B cell (primary cell): ENCODE results near the gene ZFC3H1. TPM values are rescaled to one million over a fixed set of nuclear protein-coding genes. Genes with fewer than 3 reads are reported as not detected.

Experiments used
- ATAC-seq: fragments of 200-7000 bp; cut with Tn5 transposase; one replicate; pipeline ENCODE4 v1.10.0; 2021; ENCODE audit warnings: low read depth, mild to moderate bottlenecking, moderate number of reproducible peaks, moderate library complexity
- CTCF ChIA-PET: fragments of 350-600 bp; sonication (Branson Sonifier 250); formaldehyde crosslinking; loops from one replicate; lab custom pipeline; 2021; ENCODE audit warnings: antibody characterized with exemption, inconsistent platforms; lab: Charles Lee
- POLR2A ChIA-PET: fragments of 350-600 bp; sonication (Branson Sonifier 250); formaldehyde crosslinking; loops from one replicate; lab custom pipeline; 2021; ENCODE audit warnings: antibody characterized with exemption; lab: Charles Lee
- DNase-seq: peaks from one replicate; pipeline ENCODE4 v3.0.0; 2013
- H2AFZ ChIP-seq: 2 replicates; pipeline ENCODE4 v1.6.1; 2012; ENCODE audit warnings: mild to moderate bottlenecking, low read depth, low read length; ENCODE audit not compliant: insufficient read depth, poor library complexity, severe bottlenecking
- H3K27ac ChIP-seq, 2 donors: 1 replicate in 1 of 2; 2 replicates in 1 of 2; pipeline ENCODE4 v1.5.1; 2012 to 2013; ENCODE audit warnings: low read length in 2 of 2, mild to moderate bottlenecking in 2 of 2, moderate library complexity in 1 of 2
- H3K27me3 ChIP-seq, 4 experiments: fragments of 200-600 bp in 1 of 4; sonication (generic) in 1 of 4; replicated peaks in 1 of 4; 1 replicate in 2 of 4; 2 replicates in 2 of 4; pipeline versions ENCODE4 v1.6.1 to v1.7.0; 2013 to 2016; ENCODE audit warnings: low read length in 3 of 4, mild to moderate bottlenecking in 2 of 4, mixed read lengths in 1 of 4, moderate library complexity in 1 of 4; ENCODE audit not compliant: insufficient read depth in 4 of 4, control insufficient read depth in 3 of 4; ENCODE audit errors: control extremely low read depth in 1 of 4
- H3K36me3 ChIP-seq, 2 experiments: replicated peaks in 1 of 2; 1 replicate in 1 of 2; 2 replicates in 1 of 2; pipeline versions ENCODE4 v1.6.1 to v1.7.1; 2013; ENCODE audit warnings: low read length in 1 of 2; ENCODE audit not compliant: insufficient read depth in 2 of 2, control insufficient read depth in 1 of 2; ENCODE audit errors: control extremely low read depth in 1 of 2, extremely low read depth in 1 of 2
- H3K4me1 ChIP-seq, 2 donors: fragments of 200-600 bp in 1 of 2; sonication (generic) in 1 of 2; 1 replicate in 1 of 2; 2 replicates in 1 of 2; pipeline versions ENCODE4 v1.5.1 to v1.6.1; 2013 to 2017; ENCODE audit warnings: low read length in 2 of 2; ENCODE audit not compliant: control insufficient read depth in 2 of 2, insufficient read depth in 2 of 2
- H3K4me2 ChIP-seq: replicated peaks from 2 replicates; pipeline ENCODE3; 2012; ENCODE audit warnings: mild to moderate bottlenecking, low read depth, low read length; ENCODE audit not compliant: poor library complexity, severe bottlenecking
- H3K4me3 ChIP-seq, 5 experiments: fragments of 200-600 bp in 1 of 5; sonication (generic) in 1 of 5; 1 replicate in 3 of 5; 2 replicates in 2 of 5; pipeline versions ENCODE4 v1.5.1 to v1.7.0; 2011 to 2016; ENCODE audit warnings: low read length in 4 of 5, mild to moderate bottlenecking in 4 of 5, low read depth in 2 of 5, control low read depth in 1 of 5, moderate library complexity in 1 of 5; ENCODE audit not compliant: insufficient read depth in 1 of 5; ENCODE audit errors: control extremely low read depth in 1 of 5, extremely low read depth in 1 of 5
- H3K79me2 ChIP-seq: fragments of 200-600 bp; sonication (generic); one replicate; pipeline ENCODE4 v1.6.0; 2016; ENCODE audit warnings: low read length; ENCODE audit not compliant: control insufficient read depth, insufficient read depth
- H3K9ac ChIP-seq: fragments of 200-600 bp; sonication (generic); 2 replicates; pipeline ENCODE4 v1.6.1; 2017; ENCODE audit warnings: mild to moderate bottlenecking, low read length, moderate library complexity
- H3K9me3 ChIP-seq, 3 donors: one replicate each; pipeline versions ENCODE4 v1.6.1 to v1.7.1; 2013; ENCODE audit warnings: low read length in 2 of 3; ENCODE audit not compliant: control insufficient read depth in 2 of 3, insufficient read depth in 1 of 3; ENCODE audit errors: control extremely low read depth in 1 of 3
- H4K20me1 ChIP-seq: 2 replicates; pipeline ENCODE4 v1.6.0; 2012; ENCODE audit warnings: mild to moderate bottlenecking, low read length; ENCODE audit not compliant: insufficient read depth, control insufficient read depth, poor library complexity, severe bottlenecking
- H3K27ac Mint-ChIP-seq: one replicate; pipeline ENCODE4 v1.8.0; 2021; ENCODE audit warnings: mixed read lengths
- H3K27me3 Mint-ChIP-seq: one replicate; pipeline ENCODE4 v1.8.0; 2021; ENCODE audit warnings: mixed read lengths
- H3K4me1 Mint-ChIP-seq: one replicate; pipeline ENCODE4 v1.8.0; 2021; ENCODE audit warnings: mixed read lengths
- H3K4me3 Mint-ChIP-seq: one replicate; pipeline ENCODE4 v1.8.0; 2021; ENCODE audit warnings: mixed read lengths
- H3K9me3 Mint-ChIP-seq: one replicate; pipeline ENCODE4 v1.8.0; 2022; ENCODE audit warnings: mixed read lengths; ENCODE audit not compliant: insufficient read depth
- EZH2 ChIP-seq: IDR thresholded peaks from 2 replicates; pipeline ENCODE4 v1.6.1; 2012; ENCODE audit warnings: borderline replicate concordance, low read depth, mild to moderate bottlenecking, moderate library complexity, low read length; ENCODE audit not compliant: insufficient read depth, poor library complexity, severe bottlenecking
- WGBS: methylation state at CpG from one replicate; pipeline ENCODE4 v1.1.5; 2013; ENCODE audit warnings: missing lambda C conversion rate; ENCODE audit not compliant: insufficient coverage; 5-methylcytosine and 5-hydroxymethylcytosine counted together
- intact Hi-C: fragments of 100-400 bp; cut with micrococcal nuclease; formaldehyde crosslinking; loops from one replicate; pipeline ENCODE4 v1.10.0; 2022
- polyA plus RNA-seq: library from polyadenylated mRNA; depleted of rRNA; stranded (reverse); fragments of >200 nt; gene quantifications from 2 replicates; pipeline ENCODE4 v1.2.3, GENCODE V29; 2012
- total RNA-seq, 2 donors: library from RNA; stranded (reverse); fragments of 120-200 nt in 1 of 2; gene quantifications; 1 replicate in 1 of 2; 2 replicates in 1 of 2; pipeline versions ENCODE4 v1.2.3 to v1.2.4, GENCODE V29; 2013 to 2022
- TF ChIP-seq, protein P1 (sequence below): fragments of 200-600 bp; IDR thresholded peaks from one replicate; pipeline ENCODE4 v1.8.0; 2022; ENCODE audit warnings: antibody characterized with exemption, mild to moderate bottlenecking

Gene ZFC3H1
- total and polyA plus RNA-seq, 2 donors (not counting 1 experiment from before 2014, with no cell fraction given): 55.9 to 141 TPM

DNA sequence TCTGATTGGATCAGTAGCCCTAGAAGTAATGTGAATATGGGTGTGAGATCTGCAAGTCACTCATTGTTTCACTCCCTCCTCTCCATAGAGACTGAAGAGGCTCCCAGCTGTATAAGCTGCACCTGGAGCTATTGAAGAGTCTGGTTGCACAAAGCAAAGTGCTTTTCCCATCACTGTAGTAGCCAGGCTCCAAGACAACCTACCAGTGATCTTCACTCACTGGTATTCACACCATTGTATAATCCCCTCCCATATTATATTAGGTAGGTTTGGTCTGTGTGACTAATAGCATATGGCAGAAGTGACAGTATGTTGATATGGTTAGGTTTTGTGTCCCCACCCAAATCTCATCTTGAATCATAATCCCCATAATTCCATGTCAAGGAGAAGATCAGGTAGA, 64.4 kb downstream of the ZFC3H1 start:
- DNase-seq (no peak), ATAC-seq (no peak)
- Histone ChIP-seq H3K27ac (no peak overlapping the region), H3K4me1 (no peaks in the 10 kb centered on the region), H4K20me1 (no peaks in the 10 kb centered on the region), H3K27me3 (peaks cover 0 to 3% (median 0%) of the 10 kb centered on the region in 4 experiments), H3K9ac (no peak overlapping the region), H2AFZ (no peak overlapping the region), H3K4me2 (no peak overlapping the region), H3K36me3 (no peaks in the 10 kb centered on the region), H3K4me3 (no peak overlapping the region), H3K79me2 (no peaks in the 10 kb centered on the region), H3K9me3 (peaks cover 0 to 10% (median 3%) of the 10 kb centered on the region in 3 donors)
- peaks cover 3% of the 10 kb centered on the region for H3K9me3 Mint-ChIP-seq
- H3K27ac Mint-ChIP-seq: no peak overlapping the region
- POLR2A ChIA-PET: no interaction called here
- intact Hi-C loops: no loop called here
- no peak for TF ChIP-seq EZH2
- TF ChIP-seq, protein P1, sequence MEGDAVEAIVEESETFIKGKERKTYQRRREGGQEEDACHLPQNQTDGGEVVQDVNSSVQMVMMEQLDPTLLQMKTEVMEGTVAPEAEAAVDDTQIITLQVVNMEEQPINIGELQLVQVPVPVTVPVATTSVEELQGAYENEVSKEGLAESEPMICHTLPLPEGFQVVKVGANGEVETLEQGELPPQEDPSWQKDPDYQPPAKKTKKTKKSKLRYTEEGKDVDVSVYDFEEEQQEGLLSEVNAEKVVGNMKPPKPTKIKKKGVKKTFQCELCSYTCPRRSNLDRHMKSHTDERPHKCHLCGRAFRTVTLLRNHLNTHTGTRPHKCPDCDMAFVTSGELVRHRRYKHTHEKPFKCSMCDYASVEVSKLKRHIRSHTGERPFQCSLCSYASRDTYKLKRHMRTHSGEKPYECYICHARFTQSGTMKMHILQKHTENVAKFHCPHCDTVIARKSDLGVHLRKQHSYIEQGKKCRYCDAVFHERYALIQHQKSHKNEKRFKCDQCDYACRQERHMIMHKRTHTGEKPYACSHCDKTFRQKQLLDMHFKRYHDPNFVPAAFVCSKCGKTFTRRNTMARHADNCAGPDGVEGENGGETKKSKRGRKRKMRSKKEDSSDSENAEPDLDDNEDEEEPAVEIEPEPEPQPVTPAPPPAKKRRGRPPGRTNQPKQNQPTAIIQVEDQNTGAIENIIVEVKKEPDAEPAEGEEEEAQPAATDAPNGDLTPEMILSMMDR: no peak
- CTCF ChIA-PET: no interaction called here
- H3K4me3 Mint-ChIP-seq: no peak overlapping the region
- peaks cover 19% of the 10 kb centered on the region for H3K27me3 Mint-ChIP-seq
- H3K4me1 Mint-ChIP-seq: no peaks in the 10 kb centered on the region

DNA sequence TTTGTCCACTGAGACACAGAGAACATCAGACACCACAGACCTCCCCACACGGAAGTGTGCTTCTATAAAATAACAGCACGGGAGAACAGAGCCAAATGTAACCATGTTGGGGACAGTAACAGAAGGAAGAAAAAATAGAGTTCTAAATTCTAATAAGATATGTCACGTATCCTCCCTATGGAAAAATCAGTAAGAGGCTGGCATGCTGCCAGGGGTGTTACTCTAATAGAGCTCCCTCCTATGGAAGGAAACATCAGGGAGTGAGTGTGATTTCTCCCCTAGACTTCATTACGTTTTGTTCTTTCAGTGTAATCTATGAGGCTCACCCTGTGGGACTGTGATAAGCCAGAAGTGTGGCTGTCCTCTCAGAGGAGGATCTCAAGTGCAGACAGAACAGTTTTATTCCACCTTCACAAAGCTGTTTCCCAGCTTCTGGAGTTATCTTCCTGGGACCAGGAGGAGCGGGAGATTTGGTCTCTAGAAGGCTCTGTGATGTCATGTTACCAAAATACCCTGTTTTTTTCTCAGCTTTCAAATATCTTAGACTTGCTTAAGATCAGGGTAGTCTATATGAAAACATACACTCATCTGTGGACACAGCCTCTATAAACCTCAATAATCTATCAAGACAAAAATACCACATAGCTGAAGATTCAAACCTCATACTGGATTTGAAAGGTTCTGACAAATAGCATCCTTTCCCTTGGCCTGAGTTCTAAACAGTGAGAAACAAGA, 69.3 kb downstream of the ZFC3H1 start:
- Mint-ChIP-seq H3K27ac (no peak overlapping the region), H3K4me3 (no peak overlapping the region), H3K9me3 (no peaks in the 10 kb centered on the region), H3K4me1 (no peaks in the 10 kb centered on the region), H3K27me3 (peaks cover 48% of the 10 kb centered on the region)
- H3K79me2 ChIP-seq: no peaks in the 10 kb centered on the region
- DNase-seq (no peak), ATAC-seq (no peak)
- WGBS: no CpG with 5 or more reads among the region's 5 CpGs
- H4K20me1 ChIP-seq: no peaks in the 10 kb centered on the region
- no peaks in the 10 kb centered on the region for H3K4me1 ChIP-seq
- intact Hi-C loops: no loop called here
- TF ChIP-seq EZH2: no peak
- TF ChIP-seq, protein P1: no peak
- POLR2A ChIA-PET: no interaction called here
- CTCF ChIA-PET: no interaction called here
- H3K36me3 ChIP-seq: no peaks in the 10 kb centered on the region
- H3K4me2 ChIP-seq: no peak overlapping the region
- H3K9ac ChIP-seq: no peak overlapping the region
- H3K9me3 ChIP-seq: peaks cover 0 to 3% (median 2%) of the 10 kb centered on the region in 3 donors
- H3K4me3 ChIP-seq: no peak overlapping the region
- H3K27me3 ChIP-seq: peaks cover 0 to 9% (median 2%) of the 10 kb centered on the region in 4 experiments
- H3K27ac ChIP-seq: no peak overlapping the region
- no peak overlapping the region for H2AFZ ChIP-seq
